GM21423 (cell line): ENCODE data around the gene CHAF1A.

Experiments
- ATAC-seq: cut with Tn5 transposase; IDR thresholded peaks from one replicate; pipeline ENCODE4 v1.9.1; 2021; ENCODE audit warnings: mild to moderate bottlenecking, moderate library complexity; ENCODE audit not compliant: unreplicated experiment

The CHAF1A gene

GRCh38 chr19:4365791-4366665 lies 36.4 kb upstream of the CHAF1A start:
- no peak for ATAC-seq

GRCh38 chr19:4366666-4367335 lies 35.6 kb upstream of the CHAF1A start:
- no peak for ATAC-seq

- ATAC-seq: no peak
Measured at GRCh38 chr19:4367336-4367723, 35.1 kb upstream of the CHAF1A start.

- no peak for ATAC-seq
Measured at GRCh38 chr19:4367781-4368127, 34.7 kb upstream of the CHAF1A start.

GRCh38 chr19:4368128-4368820 lies 34.2 kb upstream of the CHAF1A start:
- ATAC-seq: no peak

- peak; percentile 51 for ATAC-seq
Measured at GRCh38 chr19:4369109-4369887, 33.1 kb upstream of the CHAF1A start.

GRCh38 chr19:4369888-4370260 lies 32.6 kb upstream of the CHAF1A start:
- peak; percentile 23 for ATAC-seq

- no peak for ATAC-seq
Measured at GRCh38 chr19:4370418-4371041, 31.9 kb upstream of the CHAF1A start.

- no peak for ATAC-seq
Measured at GRCh38 chr19:4371247-4372164, 30.9 kb upstream of the CHAF1A start.

- ATAC-seq: no peak
Measured at GRCh38 chr19:4372165-4373012, 30.1 kb upstream of the CHAF1A start.

- no peak for ATAC-seq
Measured at GRCh38 chr19:4373013-4373367, 29.4 kb upstream of the CHAF1A start.

GRCh38 chr19:4373601-4374497 lies 28.6 kb upstream of the CHAF1A start:
- ATAC-seq: no peak

GRCh38 chr19:4374498-4375163 lies 27.8 kb upstream of the CHAF1A start:
- ATAC-seq: no peak

GRCh38 chr19:4375164-4376027 lies 27.0 kb upstream of the CHAF1A start:
- no peak for ATAC-seq

- ATAC-seq: no peak
Measured at GRCh38 chr19:4376028-4376670, 26.3 kb upstream of the CHAF1A start.

- no peak for ATAC-seq
Measured at GRCh38 chr19:4376671-4376990, 25.8 kb upstream of the CHAF1A start.
